Epithelial cell of prostate (primary cell): Measurements from ENCODE around the gene JOSD1.

Source experiments
- DNase-seq: peaks from one replicate; pipeline ENCODE4 v3.0.0-alpha.2; 2011; ENCODE audit warnings: low read depth, low spot score
- H3K27ac ChIP-seq: fragments of 450-650 bp; 2 replicates; pipeline ENCODE4 v1.5.1; 2017; ENCODE audit warnings: mild to moderate bottlenecking

JOSD1 gene

DNA sequence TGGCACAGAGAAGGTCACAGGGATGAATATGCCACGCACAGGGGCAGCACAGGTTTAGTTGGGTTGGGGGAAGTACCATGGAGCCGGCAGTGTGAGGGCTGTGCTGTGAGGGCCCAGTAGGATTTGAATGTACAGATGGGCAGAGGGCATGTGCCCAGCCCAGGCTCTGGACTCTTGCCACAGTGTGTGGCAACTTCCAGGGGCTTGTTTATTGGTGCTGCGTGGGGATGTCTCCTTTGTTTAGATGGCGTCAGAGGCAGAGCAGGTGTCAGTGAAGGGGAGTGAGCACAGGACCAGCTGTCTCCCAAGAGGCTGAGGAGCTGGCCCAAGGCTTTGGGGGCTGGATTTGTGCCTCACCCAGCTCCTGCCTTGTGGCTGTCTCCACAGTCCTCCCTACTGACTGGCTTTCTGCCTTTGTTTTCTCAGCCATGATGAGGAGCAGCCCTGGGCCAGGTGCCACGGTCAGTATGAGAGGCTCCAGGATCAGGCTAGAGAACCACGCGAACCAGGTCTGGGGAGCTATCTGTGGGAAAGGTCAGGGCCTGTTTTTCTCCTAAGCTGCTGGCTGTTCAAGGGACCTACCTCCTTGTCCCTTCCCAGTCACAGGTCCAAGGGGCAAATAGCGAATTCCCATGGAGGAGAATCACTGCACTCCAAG, 33.1 kb upstream of the JOSD1 start:
- no peak for DNase-seq
- no peak overlapping the region for H3K27ac ChIP-seq

GRCh38 chr22:38733329-38733723, 32.6 kb upstream of the JOSD1 start:
- DNase-seq: no peak
- no peak overlapping the region for H3K27ac ChIP-seq

DNA sequence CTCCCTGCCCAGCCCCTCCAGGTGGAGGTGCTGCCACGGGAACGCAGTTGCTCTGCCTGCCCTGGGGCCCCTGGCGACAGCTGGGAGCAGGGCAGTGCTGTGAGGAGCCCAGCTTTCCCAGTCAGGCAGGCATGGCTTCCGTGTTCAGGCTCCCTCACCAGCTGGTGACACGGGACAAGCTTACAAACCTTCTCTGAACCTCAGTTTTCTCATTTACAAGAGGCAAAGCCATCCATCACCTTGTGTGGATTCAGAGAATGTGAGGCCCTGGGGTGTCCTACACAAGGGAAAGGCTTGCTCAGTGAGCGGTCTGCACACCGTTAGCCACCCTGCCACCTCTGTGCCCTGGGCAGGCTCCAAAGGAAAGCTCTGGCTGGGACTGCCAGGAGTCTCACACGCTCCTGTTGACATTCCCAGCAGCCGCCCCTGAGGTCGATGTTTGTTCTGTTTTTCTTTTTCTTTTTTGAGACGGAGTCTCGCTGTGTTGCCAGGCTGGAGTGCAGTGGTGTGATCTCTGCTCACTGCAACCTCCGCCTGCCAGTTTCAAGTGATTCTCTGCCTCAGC, 31.6 kb upstream of the JOSD1 start:
- no peak overlapping the region for H3K27ac ChIP-seq
- no peak for DNase-seq

DNA sequence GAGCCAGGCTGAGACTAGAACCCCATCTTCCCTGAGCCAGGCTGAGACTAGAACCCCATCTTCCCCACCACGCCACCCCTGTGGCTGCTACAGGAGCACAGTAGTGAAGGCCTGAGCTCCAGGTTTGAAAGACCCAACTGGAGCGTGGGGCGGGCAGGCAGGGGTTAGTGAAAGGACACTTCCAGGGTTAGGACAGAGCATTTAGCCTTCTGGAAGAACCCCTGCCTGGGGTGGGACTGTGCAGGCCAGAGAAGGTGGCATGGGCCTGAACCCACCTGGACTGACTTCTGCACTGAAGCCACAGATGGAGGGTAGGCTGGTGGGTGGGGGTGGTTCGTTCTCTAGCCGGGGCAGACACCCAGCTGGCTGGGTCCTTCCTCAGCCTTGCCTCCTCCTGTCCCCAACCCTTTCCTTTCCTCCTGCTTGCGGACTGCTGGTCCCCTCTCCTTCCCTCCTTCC, 31.0 kb upstream of the JOSD1 start:
- DNase-seq: no peak
- no peak overlapping the region for H3K27ac ChIP-seq

- no peak overlapping the region for H3K27ac ChIP-seq
- DNase-seq: no peak
These were observed 29.7 kb upstream of the JOSD1 start for GRCh38 chr22:38730411-38730871.

- DNase-seq: no peak
- no peak overlapping the region for H3K27ac ChIP-seq
These were observed 29.2 kb upstream of the JOSD1 start for GRCh38 chr22:38729946-38730345.

DNA sequence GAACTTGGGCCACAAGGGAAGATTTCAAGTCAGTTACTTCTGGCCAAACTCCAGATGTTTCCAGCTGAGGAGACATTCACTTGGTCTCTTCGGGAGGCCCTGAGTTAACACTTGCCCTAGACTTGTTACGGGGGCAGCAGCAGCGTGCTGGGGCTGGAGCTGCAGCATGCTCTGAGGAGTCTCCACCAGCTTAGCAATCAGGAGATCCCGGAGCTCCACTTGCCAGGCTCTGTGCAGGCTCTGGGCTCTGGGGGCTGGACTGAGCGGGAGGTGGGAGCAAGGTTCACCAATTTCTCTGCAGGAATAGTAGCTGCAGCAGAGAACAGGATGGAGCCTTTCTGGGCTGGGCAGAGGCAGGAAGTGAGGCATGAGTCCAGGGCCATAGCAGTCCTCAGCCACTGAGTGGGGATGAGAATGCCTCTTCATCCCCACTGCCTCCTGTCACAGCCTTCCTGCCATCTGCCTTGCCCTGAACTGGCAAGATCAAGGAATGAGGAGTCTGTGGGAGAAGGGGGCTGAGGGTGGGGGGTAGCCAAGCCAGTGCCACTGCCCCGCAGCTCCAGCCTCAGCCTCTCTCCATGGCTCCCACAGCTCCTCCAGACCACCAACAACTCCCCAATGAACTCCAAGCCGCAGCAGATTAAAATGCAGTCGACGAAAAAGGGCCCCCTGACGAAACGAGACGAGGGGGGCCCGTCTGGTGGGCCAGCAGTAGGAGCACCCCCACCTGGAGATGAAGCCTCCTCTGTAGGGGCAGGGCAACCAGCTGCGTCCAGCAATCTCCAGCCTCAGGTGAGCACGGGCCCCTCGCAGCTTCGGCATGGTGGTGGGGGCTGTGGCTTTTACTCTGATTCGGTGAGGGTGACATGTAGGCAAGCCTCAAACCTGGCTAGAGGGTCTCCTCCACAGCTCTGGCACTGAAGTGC, 28.4 kb upstream of the JOSD1 start:
- DNase-seq: no peak

DNA sequence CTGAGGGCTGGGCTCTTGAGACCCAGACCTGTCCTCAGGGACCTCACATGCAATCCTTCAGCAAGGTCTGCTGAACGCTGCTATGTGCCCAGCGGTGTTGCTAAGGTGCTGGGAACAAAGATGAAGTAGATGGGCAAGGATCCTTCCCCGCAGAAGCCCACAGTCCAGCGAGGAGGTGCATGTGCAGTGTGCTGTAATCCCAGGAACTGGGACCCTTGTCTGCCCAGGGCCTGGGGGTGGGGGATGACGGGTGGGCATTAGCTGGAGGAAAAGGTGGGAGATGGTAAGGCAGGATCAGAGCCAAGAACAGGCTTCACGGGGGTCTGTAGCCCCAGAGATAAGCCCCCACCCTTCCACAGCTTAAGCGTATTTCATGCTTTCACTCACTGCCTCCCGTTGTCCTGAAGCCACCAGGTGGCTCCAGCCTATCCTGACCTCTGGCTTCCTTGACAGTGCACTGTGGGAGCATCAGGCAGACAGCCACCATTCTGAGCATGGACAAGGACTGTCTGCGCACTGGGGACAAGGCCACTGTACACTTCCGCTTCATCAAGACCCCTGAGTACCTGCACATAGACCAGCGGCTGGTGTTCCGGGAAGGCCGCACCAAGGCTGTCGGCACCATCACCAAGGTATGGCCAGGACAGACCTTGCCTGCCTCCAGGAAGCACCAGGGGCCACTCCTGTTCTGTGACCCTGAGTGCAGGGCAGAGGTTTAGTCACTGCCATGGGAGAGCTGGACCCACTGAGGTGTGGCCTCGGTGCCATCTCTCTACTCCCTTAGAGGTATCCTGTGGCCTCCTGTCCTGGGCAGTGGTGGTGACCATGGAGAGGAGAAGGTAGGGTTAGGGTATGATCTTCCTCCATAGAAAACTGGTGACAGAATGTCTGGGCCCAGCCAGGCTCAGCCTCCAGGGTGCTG, 27.0 kb upstream of the JOSD1 start:
- DNase-seq: no peak
- no peak overlapping the region for H3K27ac ChIP-seq

More for the DNA sequence above, 28.4 kb upstream of the JOSD1 start:
- H3K27ac ChIP-seq: no peak overlapping the region

DNA sequence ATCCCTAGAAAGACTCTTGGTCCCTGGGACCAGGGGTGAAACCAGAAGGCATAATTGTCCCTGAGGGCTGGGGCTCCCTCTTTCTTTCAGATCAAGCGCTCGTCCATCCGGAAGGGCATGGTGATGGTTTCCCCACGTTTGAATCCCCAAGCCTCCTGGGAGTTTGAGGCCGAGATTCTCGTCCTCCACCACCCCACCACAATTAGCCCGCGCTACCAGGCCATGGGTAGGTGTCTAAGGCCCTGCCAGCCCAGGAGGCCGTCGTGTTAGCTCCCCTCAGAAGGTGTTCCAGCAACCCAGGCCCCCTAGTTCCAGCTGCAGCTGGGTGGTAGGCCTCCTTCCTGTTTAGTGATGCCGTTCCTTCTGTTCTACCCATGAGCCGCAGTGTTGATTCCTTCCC, 26.4 kb upstream of the JOSD1 start:
- no peak for DNase-seq
- no peak overlapping the region for H3K27ac ChIP-seq

GRCh38 chr22:38725900-38726655, 25.3 kb upstream of the JOSD1 start:
- H3K27ac ChIP-seq: no peak overlapping the region
- no peak for DNase-seq

DNA sequence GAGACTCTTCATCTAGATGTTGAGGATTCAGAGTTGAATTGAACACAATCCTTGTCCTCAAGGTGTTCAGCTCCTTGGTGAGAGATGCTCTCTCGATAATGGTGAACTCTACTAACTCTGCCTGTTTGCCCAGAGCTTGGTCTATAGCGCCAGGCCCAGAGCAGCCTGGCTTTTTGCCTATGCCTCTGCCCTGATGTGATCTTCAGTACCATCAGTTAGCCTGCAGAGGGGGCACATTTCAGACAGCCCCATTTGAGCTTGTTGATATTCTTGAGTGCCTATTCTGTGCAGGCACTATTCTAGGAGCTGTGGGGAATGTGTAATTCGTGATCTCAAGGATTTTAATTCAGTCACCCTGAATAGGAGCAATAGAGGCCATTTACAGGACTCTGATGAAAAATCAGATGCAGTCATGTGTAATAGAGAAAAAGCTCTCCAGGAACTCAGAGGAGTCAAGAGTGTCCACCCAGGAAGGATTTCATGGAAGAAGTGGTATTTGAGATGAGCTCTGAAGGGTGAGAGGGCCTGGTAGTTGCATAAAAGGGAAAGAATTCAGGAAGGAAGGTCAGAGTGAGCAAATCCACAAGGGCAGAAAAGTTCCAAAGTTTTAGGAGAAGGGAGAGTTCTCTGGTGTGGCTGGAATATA, 24.3 kb upstream of the JOSD1 start:
- H3K27ac ChIP-seq: no peak overlapping the region
- no peak for DNase-seq

- H3K27ac ChIP-seq: no peak overlapping the region
These were observed 23.4 kb upstream of the JOSD1 start for GRCh38 chr22:38724176-38724575.

DNA sequence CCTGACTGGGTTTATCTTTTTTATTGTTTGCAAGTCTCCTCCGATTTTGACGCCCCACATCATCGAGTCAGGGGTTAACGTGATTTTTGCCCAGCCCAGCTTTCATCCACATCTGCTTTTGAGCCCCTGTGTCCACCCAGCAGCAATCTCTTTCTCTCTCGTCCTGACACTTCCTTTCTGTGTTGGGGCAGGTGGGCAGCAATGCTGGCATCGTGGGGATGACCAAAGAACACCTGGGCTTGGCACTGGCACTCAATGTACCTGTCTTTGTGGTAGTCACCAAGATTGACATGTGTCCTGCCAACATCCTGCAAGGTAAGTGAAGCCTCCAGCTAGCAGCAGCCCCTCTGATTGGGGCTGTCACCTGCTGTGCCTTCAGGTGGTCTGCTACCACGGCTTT, 20.8 kb upstream of the JOSD1 start:
- DNase-seq: no peak
- no peak overlapping the region for H3K27ac ChIP-seq

More at GRCh38 chr22:38724176-38724575, 23.4 kb upstream of the JOSD1 start:
- no peak for DNase-seq

DNA sequence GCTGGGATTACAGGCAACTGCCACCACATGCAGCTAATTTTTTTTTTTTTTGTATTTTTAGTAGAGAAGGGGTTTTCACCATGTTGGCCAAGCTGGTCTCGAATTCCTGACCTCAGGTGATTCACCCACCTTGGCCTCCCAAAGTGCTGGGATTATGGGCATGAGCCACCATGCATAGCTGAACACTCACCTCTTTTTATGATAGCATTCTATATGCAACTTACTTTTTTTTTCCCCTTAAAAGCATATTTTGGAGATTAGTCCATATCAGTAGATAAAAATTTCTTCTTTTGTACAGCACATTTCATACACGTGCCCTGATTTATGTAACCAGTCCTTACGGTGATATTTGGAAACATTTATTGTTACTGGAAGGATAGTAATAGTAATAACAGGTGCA, 19.6 kb upstream of the JOSD1 start:
- DNase-seq: no peak
- H3K27ac ChIP-seq: no peak overlapping the region

GRCh38 chr22:38719196-38719595, 18.5 kb upstream of the JOSD1 start:
- no peak for DNase-seq
- peak overlapping the region; percentile 42 for H3K27ac ChIP-seq

- DNase-seq: no peak
- peak overlapping the region; percentile 42 for H3K27ac ChIP-seq
These were observed 17.7 kb upstream of the JOSD1 start for GRCh38 chr22:38718414-38718813.

- DNase-seq: no peak
- H3K27ac ChIP-seq: no peak overlapping the region
These were observed 16.5 kb upstream of the JOSD1 start for GRCh38 chr22:38717244-38717643.

GRCh38 chr22:38716826-38717225, 16.1 kb upstream of the JOSD1 start:
- DNase-seq: no peak
- H3K27ac ChIP-seq: no peak overlapping the region

DNA sequence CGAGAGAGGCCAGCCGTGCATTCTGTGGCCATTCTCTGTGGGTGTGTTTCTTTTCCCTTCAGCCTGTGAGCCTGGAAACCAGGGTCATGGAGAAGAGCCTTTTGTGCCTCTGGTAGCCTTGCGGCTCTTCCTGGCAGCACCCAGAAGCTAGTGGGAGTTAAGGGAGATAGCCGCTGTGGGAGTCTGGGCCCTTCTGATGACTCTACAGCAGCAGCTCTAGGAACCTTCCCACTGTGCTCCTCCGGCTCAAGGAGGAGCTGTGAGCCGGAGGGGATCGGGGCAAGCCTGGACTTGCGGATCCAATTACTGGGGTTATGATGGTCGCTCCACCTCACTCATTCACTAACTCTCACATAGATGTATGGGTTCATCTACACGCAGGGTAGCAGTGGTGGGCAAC, 15.5 kb upstream of the JOSD1 start:
- no peak for DNase-seq
- H3K27ac ChIP-seq: no peak overlapping the region
